Endothelial cell (in vitro differentiated cells): ENCODE results near the gene SLC27A1. TPM values are rescaled to one million over a fixed set of nuclear protein-coding genes. Genes with fewer than 3 reads are reported as not detected.

Source experiments
- DNase-seq: peaks from one replicate; pipeline ENCODE4 v3.0.0; 2021; ENCODE audit warnings: low spot score
- H3K27ac Mint-ChIP-seq: one replicate; pipeline ENCODE4 v1.8.0; 2021; ENCODE audit warnings: mixed read lengths, inconsistent platforms; ENCODE audit not compliant: unreplicated experiment
- H3K27me3 Mint-ChIP-seq: one replicate; pipeline ENCODE4 v1.8.0; 2021; ENCODE audit warnings: mild to moderate bottlenecking, moderate library complexity, mixed read lengths, inconsistent platforms; ENCODE audit not compliant: unreplicated experiment
- H3K36me3 Mint-ChIP-seq: one replicate; pipeline ENCODE4 v1.8.0; 2021; ENCODE audit warnings: mild to moderate bottlenecking, low read depth, mixed read lengths, inconsistent platforms; ENCODE audit not compliant: unreplicated experiment
- H3K4me1 Mint-ChIP-seq: one replicate; pipeline ENCODE4 v1.8.0; 2021; ENCODE audit warnings: mild to moderate bottlenecking, mixed read lengths, inconsistent platforms; ENCODE audit not compliant: unreplicated experiment
- H3K4me3 Mint-ChIP-seq: one replicate; pipeline ENCODE4 v1.8.0; 2021; ENCODE audit warnings: mild to moderate bottlenecking, mixed read lengths, inconsistent platforms; ENCODE audit not compliant: unreplicated experiment
- H3K9me3 Mint-ChIP-seq: one replicate; pipeline ENCODE4 v1.8.0; 2021; ENCODE audit warnings: mixed read lengths, inconsistent platforms; ENCODE audit not compliant: unreplicated experiment
- CTCF ChIP-seq: fragments of 200-600 bp; sonication (generic); IDR thresholded peaks from one replicate; pipeline ENCODE4 v1.5.0; 2021; ENCODE audit warnings: antibody characterized with exemption; ENCODE audit not compliant: unreplicated experiment
- total RNA-seq: library from RNA; stranded (reverse); fragmentation: NEBNext Ultra II Directional; extraction: Animal tissue kit (Norgen Biotek cat#: 25700); gene quantifications from one replicate; pipeline ENCODE4 v1.2.1, GENCODE V29; 2021; ENCODE audit not compliant: unreplicated experiment

The SLC27A1 gene
- total RNA-seq, 1 donor from 2014 or later: 30.2 TPM

- Mint-ChIP-seq H3K4me3 (peak overlapping the region; percentile 21), H3K27me3 (peaks cover 23% of the 10 kb centered on the region), H3K4me1 (peaks cover 38% of the 10 kb centered on the region), H3K36me3 (peaks cover 4% of the 10 kb centered on the region), H3K27ac (peak overlapping the region; percentile 33), H3K9me3 (no peaks in the 10 kb centered on the region)
- DNase-seq: no peak
- no peak for TF ChIP-seq CTCF
Measured at GRCh38 chr19:17484520-17485185, 14.3 kb downstream of the SLC27A1 start.

- no peaks in the 10 kb centered on the region for H3K9me3 Mint-ChIP-seq
- H3K27me3 Mint-ChIP-seq: peaks cover 25% of the 10 kb centered on the region
- no peak for DNase-seq
- H3K36me3 Mint-ChIP-seq: peaks cover 4% of the 10 kb centered on the region
- H3K27ac Mint-ChIP-seq: no peak overlapping the region
- H3K4me1 Mint-ChIP-seq: peaks cover 51% of the 10 kb centered on the region
- no peak for TF ChIP-seq CTCF
- H3K4me3 Mint-ChIP-seq: no peak overlapping the region
Measured at GRCh38 chr19:17486545-17487240, 16.4 kb downstream of the SLC27A1 start.

GRCh38 chr19:17487284-17488121, 17.2 kb downstream of the SLC27A1 start:
- H3K9me3 Mint-ChIP-seq: no peaks in the 10 kb centered on the region
- H3K4me3 Mint-ChIP-seq: no peak overlapping the region
- peak overlapping the region; percentile 91 for H3K27ac Mint-ChIP-seq
- DNase-seq: no peak
- peaks cover 54% of the 10 kb centered on the region for H3K4me1 Mint-ChIP-seq
- H3K27me3 Mint-ChIP-seq: peaks cover 23% of the 10 kb centered on the region
- TF ChIP-seq CTCF: no peak
- peaks cover 4% of the 10 kb centered on the region for H3K36me3 Mint-ChIP-seq

GRCh38 chr19:17488593-17489391, 18.5 kb downstream of the SLC27A1 start:
- TF ChIP-seq CTCF: peak; percentile 61
- Mint-ChIP-seq H3K27me3 (peaks cover 15% of the 10 kb centered on the region), H3K36me3 (peaks cover 4% of the 10 kb centered on the region), H3K27ac (peak overlapping the region; percentile 98), H3K4me3 (peak overlapping the region; percentile 89), H3K4me1 (peaks cover 49% of the 10 kb centered on the region), H3K9me3 (no peaks in the 10 kb centered on the region)
- DNase-seq: peak; percentile 96
